HK-2 (cell line): ENCODE measurements around the gene SDHAF3.
A peak's percentile ranks its signal among the peaks of the same experiment; 100 is the strongest.
"Not testable (repeated sequence)": the region's sequence is repeated elsewhere in the genome, so short reads cannot be mapped to it uniquely, and the experiment has no call there.

ENCODE experiments used
- DNase-seq: peaks from one replicate; pipeline ENCODE4 v3.0.0-alpha.2; 2018; ENCODE audit not compliant: unreplicated experiment

Gene SDHAF3

GRCh38 chr7:97117372-97118188, at the start of gene SDHAF3:
Gene SDHAF3 (plus strand): TSS chr7:97117698. CDS start chr7:97117724, 26 bp downstream.
- peak; percentile 98 for DNase-seq

GRCh38 chr7:97072025-97072424, 45.5 kb upstream of the SDHAF3 start:
- DNase-seq = not testable (repeated sequence)

GRCh38 chr7:97075928-97076327, 41.6 kb upstream of the SDHAF3 start:
- no peak for DNase-seq

GRCh38 chr7:97078023-97078969, 39.2 kb upstream of the SDHAF3 start:
- no peak for DNase-seq

- DNase-seq = no peak
Observed at GRCh38 chr7:97079300-97079699, 38.2 kb upstream of the SDHAF3 start.

DNA sequence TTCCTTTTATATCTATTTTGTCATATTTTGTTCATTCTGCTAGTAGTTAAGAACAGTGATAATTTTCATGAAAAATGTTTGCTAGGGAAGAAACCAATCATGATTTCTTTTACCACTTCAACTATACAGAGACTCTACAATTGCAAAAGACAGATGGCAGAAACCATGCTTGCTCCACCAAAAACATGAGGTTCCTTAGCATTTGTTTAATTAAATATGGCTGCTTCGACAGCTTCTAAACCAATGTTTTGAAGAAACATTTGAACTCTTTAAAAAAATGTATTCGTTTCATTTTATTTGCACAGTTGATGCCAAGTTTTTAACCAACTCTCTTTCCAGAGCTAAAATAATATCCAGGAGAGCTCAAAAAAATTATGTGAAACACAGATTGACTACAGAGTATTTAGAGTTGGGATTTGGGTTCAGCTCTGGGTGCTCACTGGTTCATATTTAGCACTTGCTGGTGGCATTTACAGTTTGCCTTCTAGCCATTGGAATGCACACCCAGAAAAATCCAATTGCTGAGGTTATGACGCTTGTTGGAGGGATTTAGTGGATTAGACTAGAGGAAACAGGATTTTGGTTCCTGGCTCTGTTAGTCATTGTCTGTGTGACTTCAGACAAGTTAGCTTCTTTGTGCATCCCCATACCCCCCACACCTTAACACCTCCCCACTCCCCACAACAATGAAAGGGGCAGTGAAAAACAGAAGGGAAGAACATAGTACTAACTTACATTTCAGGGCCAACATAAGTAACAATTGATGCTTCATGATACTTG, 35.8 kb upstream of the SDHAF3 start:
- no peak for DNase-seq

GRCh38 chr7:97088364-97088763, 29.1 kb upstream of the SDHAF3 start:
- DNase-seq = no peak

DNA sequence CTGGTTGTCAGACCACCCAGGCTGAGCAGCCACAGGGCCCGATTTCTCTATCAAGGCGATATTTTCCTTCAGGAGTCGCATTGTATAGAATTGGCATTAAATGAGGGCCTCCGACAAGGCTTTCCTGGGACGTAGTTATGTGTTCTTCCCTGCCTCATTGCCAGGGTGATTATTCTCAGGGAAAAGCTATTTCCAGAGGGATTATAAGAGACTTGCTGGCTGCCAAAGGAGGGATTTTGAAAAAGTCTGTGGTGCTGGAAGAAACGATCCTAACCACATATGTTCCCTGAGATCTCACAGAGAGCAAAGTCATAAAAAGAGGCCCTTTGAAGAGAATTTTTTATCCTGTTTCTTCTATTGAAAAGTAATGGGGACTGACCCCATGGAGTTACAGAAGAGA, 27.7 kb upstream of the SDHAF3 start:
- DNase-seq = no peak

- DNase-seq = no peak
Observed at GRCh38 chr7:97090761-97091353, 26.6 kb upstream of the SDHAF3 start.

- DNase-seq = no peak
Observed at GRCh38 chr7:97094284-97094930, 23.1 kb upstream of the SDHAF3 start.

- DNase-seq = no peak
Observed at GRCh38 chr7:97096037-97096436, 21.5 kb upstream of the SDHAF3 start.

GRCh38 chr7:97096661-97097060, 20.8 kb upstream of the SDHAF3 start:
- no peak for DNase-seq

GRCh38 chr7:97104719-97105238, 12.7 kb upstream of the SDHAF3 start:
- peak; percentile 74 for DNase-seq

DNA sequence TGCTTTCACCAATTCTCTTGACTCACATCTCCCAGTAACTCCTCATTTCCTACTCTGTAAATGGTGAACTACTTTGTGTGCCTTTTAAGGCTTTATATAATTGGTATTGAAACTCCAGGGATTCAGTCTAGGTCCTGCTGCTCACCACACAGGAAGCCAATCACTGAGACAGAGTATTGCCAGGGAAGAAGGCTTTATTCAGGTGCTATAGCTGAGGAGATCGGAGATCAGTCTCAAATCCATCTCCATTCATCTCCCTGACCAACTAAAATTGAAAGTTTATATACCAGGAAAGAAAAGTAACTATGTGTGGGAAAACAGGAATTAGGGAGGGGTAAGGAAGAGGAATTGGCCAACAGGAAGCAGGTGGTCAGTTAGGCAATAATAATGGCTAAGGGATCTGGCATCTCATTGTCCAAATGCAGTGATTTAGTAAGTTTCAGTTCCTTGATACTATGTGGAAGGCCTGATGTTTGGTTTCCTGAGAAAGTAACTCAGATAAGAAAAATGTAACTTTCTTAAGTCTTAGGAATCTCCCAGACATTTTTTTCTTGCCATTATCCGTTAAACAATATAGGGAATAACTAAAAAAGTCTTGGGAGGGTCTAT, 10.2 kb upstream of the SDHAF3 start:
- no peak for DNase-seq

GRCh38 chr7:97116308-97116707, 1.2 kb upstream of the SDHAF3 start:
- no peak for DNase-seq

DNA sequence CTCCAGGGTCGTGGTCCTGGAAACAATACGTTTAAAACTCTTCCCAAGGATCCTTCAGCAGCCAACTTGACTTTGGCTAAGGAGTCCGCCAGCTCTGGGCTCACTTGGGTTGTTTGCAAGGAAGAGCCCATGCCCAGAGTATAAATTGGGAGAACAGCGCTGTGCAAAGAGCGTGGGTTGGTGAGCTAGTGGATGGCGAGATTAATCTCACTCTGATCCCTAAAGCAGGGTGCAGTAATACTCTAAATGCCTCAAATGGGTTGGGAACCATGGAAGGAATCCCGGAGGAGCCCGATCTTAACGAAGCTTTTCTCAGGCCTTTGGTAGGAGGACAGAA, 495 bp upstream of the SDHAF3 start:
- DNase-seq = no peak

DNA sequence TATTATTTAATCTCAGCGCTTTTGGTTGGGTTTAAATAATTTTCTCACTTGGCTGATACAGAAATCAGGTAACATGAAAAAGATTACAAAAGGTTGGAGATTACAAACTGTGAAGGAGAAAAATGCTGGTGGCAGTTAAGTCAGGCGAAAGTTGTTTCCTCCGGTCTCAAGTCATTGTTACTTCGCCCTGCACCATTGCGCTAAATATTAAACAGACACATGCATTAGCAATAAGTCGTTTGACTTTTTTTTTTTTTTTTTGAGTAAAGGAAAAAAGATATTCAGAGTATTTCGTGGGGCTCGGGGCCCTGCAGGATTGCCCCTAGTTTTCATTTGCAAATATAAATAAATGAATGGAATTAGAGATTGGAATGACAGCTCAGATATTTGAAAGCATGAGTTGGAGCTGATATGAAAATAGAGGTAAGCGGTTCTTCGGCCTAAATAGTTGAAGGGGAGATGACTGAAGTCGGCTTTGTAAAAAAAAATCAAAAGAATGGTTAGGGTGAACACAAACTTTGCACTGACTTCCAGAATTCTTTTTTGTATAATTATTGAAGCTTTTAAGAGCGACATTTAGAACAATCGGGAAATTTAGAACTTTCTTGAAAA, 914 bp downstream of the SDHAF3 start:
- no peak for DNase-seq

- DNase-seq = no peak
Observed at GRCh38 chr7:97119747-97120146, 2.2 kb downstream of the SDHAF3 start.

DNA sequence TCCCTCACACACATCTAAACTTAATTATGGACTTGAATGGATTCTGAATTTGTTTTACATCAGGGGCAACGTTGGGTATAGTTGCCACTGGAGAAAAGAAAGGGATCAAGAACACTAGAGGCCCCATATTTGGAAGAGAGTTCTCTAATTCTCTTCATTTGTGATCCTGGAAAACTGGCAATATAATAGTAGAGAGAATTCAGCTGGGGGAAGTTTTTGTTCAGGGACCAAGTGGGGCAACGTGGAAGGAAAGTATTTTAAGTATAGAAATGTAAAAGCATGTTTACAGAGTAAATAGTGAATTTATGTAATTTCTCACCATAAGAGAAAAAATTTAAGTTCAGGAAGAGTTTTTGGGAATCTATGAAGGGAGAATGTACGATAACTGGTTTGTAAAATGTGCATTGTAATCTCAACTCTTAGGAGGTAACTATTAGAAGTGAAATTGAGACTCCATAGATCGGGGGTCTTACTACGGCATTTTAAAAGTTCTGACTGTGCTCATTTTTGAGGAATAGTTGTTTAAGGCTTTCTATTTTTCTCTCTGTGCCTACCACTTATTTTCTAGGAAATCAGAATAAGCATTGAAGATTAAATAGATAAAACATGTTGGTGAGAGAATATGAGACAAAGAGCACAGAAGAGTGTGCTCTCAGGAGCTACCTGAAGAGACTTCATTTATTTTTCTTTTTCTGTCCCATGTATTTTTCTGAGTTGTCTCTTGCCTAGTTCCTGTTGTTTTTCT, 3.4 kb downstream of the SDHAF3 start:
- DNase-seq = no peak
